ENCODE measurements around the gene FOXP1. TPM values are rescaled to one million over a fixed set of nuclear protein-coding genes. Genes with fewer than 3 reads are reported as not detected.

FOXP1 gene
- total RNA-seq, 1 experiment from 2014 or later = 22.1 TPM

- Histone ChIP-seq H3K27me3 (replicated peaks) (no peaks in the 10 kb centered on the region), H3K4me3 (no peak overlapping the region), H3K9me3 (replicated peaks) (no peaks in the 10 kb centered on the region), H3K4me1 (replicated peaks) (peaks cover 31% of the 10 kb centered on the region), H3K27ac (no peak overlapping the region; the same call in 1 of the 2 replicates), H3K36me3 (no peaks in the 10 kb centered on the region)
- DNase-seq (ENCODE audit: low read depth in 1 of 2, low spot score in 2 of 2) = no peak
These were observed 85.5 kb downstream of the FOXP1 start for GRCh38 chr3:71497971-71498444.

- H3K27ac ChIP-seq = peak overlapping the region; percentile 99
- H3K9me3 ChIP-seq (replicated peaks) = no peaks in the 10 kb centered on the region
- peaks cover 37% of the 10 kb centered on the region for H3K4me1 ChIP-seq (replicated peaks)
- no peak overlapping the region for H3K4me3 ChIP-seq
- H3K36me3 ChIP-seq = no peaks in the 10 kb centered on the region
- no peak for DNase-seq (ENCODE audit: low read depth in 1 of 2, low spot score in 2 of 2)
- no peaks in the 10 kb centered on the region for H3K27me3 ChIP-seq (replicated peaks)
These were observed 86.1 kb downstream of the FOXP1 start for GRCh38 chr3:71497367-71497897.

GRCh38 chr3:71495708-71496472 is 87.6 kb downstream of the FOXP1 start:
- peak overlapping the region; percentile 99 for H3K27ac ChIP-seq

GRCh38 chr3:71494212-71494611 is 89.3 kb downstream of the FOXP1 start:
- no peaks in the 10 kb centered on the region for H3K36me3 ChIP-seq
- peaks cover 38% of the 10 kb centered on the region for H3K4me1 ChIP-seq (replicated peaks)
- no peak for DNase-seq (ENCODE audit: low read depth in 1 of 2, low spot score in 2 of 2)
- H3K4me3 ChIP-seq = no peak overlapping the region
- peaks cover 8% of the 10 kb centered on the region; the same call in 1 of the 2 replicates for H3K9me3 ChIP-seq (replicated peaks)
- no peak overlapping the region for H3K27ac ChIP-seq
- H3K27me3 ChIP-seq (replicated peaks) = no peaks in the 10 kb centered on the region

More at GRCh38 chr3:71495708-71496472, 87.6 kb downstream of the FOXP1 start:
- DNase-seq (ENCODE audit: low read depth in 1 of 2, low spot score in 2 of 2) = peak; percentile 61 to 87
- peaks cover 38% of the 10 kb centered on the region for H3K4me1 ChIP-seq (replicated peaks)
- H3K4me3 ChIP-seq = peak overlapping the region; percentile 39
- H3K27me3 ChIP-seq (replicated peaks) = no peaks in the 10 kb centered on the region
- H3K36me3 ChIP-seq = no peaks in the 10 kb centered on the region
- peaks cover 8% of the 10 kb centered on the region; the same call in 1 of the 2 replicates for H3K9me3 ChIP-seq (replicated peaks)

GRCh38 chr3:71492974-71493771 is 90.4 kb downstream of the FOXP1 start:
- H3K4me1 ChIP-seq (replicated peaks) = peaks cover 38% of the 10 kb centered on the region
- DNase-seq (ENCODE audit: low read depth in 1 of 2, low spot score in 2 of 2) = peak in 1 of 2 experiments; percentile 75
- H3K4me3 ChIP-seq = no peak overlapping the region
- no peaks in the 10 kb centered on the region for H3K27me3 ChIP-seq (replicated peaks)
- peak overlapping the region; percentile 44 for H3K27ac ChIP-seq
- H3K36me3 ChIP-seq = no peaks in the 10 kb centered on the region
- peaks cover 8% of the 10 kb centered on the region; the same call in 1 of the 2 replicates for H3K9me3 ChIP-seq (replicated peaks)

- Histone ChIP-seq H3K36me3 (no peaks in the 10 kb centered on the region), H3K27ac (no peak overlapping the region; the same call in 1 of the 2 replicates), H3K4me1 (replicated peaks) (peaks cover 37% of the 10 kb centered on the region), H3K27me3 (replicated peaks) (no peaks in the 10 kb centered on the region), H3K4me3 (no peak overlapping the region), H3K9me3 (replicated peaks) (peaks cover 8% of the 10 kb centered on the region; the same call in 1 of the 2 replicates)
- DNase-seq (ENCODE audit: low read depth in 1 of 2, low spot score in 2 of 2) = no peak
These were observed 91.0 kb downstream of the FOXP1 start for GRCh38 chr3:71492566-71492965.

GRCh38 chr3:71491154-71491752 is 92.3 kb downstream of the FOXP1 start:
- DNase-seq (ENCODE audit: low read depth in 1 of 2, low spot score in 2 of 2) = no peak
- Histone ChIP-seq H3K4me1 (replicated peaks) (peaks cover 24% of the 10 kb centered on the region), H3K36me3 (no peaks in the 10 kb centered on the region), H3K27me3 (replicated peaks) (no peaks in the 10 kb centered on the region), H3K4me3 (no peak overlapping the region), H3K9me3 (replicated peaks) (peaks cover 8% of the 10 kb centered on the region; the same call in 1 of the 2 replicates), H3K27ac (no peak overlapping the region)

GRCh38 chr3:71490692-71491091 is 92.8 kb downstream of the FOXP1 start:
- H3K27ac ChIP-seq = no peak overlapping the region
- no peaks in the 10 kb centered on the region for H3K27me3 ChIP-seq (replicated peaks)
- H3K9me3 ChIP-seq (replicated peaks) = peaks cover 8% of the 10 kb centered on the region; the same call in 1 of the 2 replicates
- H3K4me3 ChIP-seq = no peak overlapping the region
- no peak for DNase-seq (ENCODE audit: low read depth in 1 of 2, low spot score in 2 of 2)
- H3K36me3 ChIP-seq = no peaks in the 10 kb centered on the region
- peaks cover 20% of the 10 kb centered on the region for H3K4me1 ChIP-seq (replicated peaks)

- no peak for DNase-seq (ENCODE audit: low read depth in 1 of 2, low spot score in 2 of 2)
- H3K27ac ChIP-seq = no peak overlapping the region
- no peaks in the 10 kb centered on the region for H3K36me3 ChIP-seq
- H3K4me1 ChIP-seq (replicated peaks) = peaks cover 13% of the 10 kb centered on the region
- H3K4me3 ChIP-seq = no peak overlapping the region
- H3K27me3 ChIP-seq (replicated peaks) = no peaks in the 10 kb centered on the region
- H3K9me3 ChIP-seq (replicated peaks) = peaks cover 8% of the 10 kb centered on the region; the same call in 1 of the 2 replicates
These were observed 94.2 kb downstream of the FOXP1 start for GRCh38 chr3:71489315-71489761.

- H3K27ac ChIP-seq = no peak overlapping the region
- H3K9me3 ChIP-seq (replicated peaks) = peaks cover 8% of the 10 kb centered on the region; the same call in 1 of the 2 replicates
- H3K4me1 ChIP-seq (replicated peaks) = peaks cover 13% of the 10 kb centered on the region
- no peak for DNase-seq (ENCODE audit: low read depth in 1 of 2, low spot score in 2 of 2)
- H3K36me3 ChIP-seq = no peaks in the 10 kb centered on the region
- no peaks in the 10 kb centered on the region for H3K27me3 ChIP-seq (replicated peaks)
- no peak overlapping the region for H3K4me3 ChIP-seq
These were observed 94.6 kb downstream of the FOXP1 start for GRCh38 chr3:71488882-71489281.

- no peak for DNase-seq (ENCODE audit: low read depth in 1 of 2, low spot score in 2 of 2)
- Histone ChIP-seq H3K4me1 (replicated peaks) (peaks cover 11% of the 10 kb centered on the region), H3K9me3 (replicated peaks) (peaks cover 8% of the 10 kb centered on the region; the same call in 1 of the 2 replicates)
These were observed 95.1 kb downstream of the FOXP1 start for GRCh38 chr3:71488391-71488809.

GRCh38 chr3:71487418-71487817 is 96.1 kb downstream of the FOXP1 start:
- no peaks in the 10 kb centered on the region for H3K36me3 ChIP-seq
- no peak overlapping the region for H3K4me3 ChIP-seq

More at GRCh38 chr3:71488391-71488809, 95.1 kb downstream of the FOXP1 start:
- Histone ChIP-seq H3K4me3 (no peak overlapping the region), H3K27me3 (replicated peaks) (no peaks in the 10 kb centered on the region), H3K27ac (no peak overlapping the region), H3K36me3 (no peaks in the 10 kb centered on the region)

GRCh38 chr3:71486831-71487230 is 96.7 kb downstream of the FOXP1 start:
- DNase-seq (ENCODE audit: low read depth in 1 of 2, low spot score in 2 of 2) = no peak
- H3K4me3 ChIP-seq = no peak overlapping the region
- H3K9me3 ChIP-seq (replicated peaks) = peaks cover 8% of the 10 kb centered on the region; the same call in 1 of the 2 replicates
- no peaks in the 10 kb centered on the region for H3K27me3 ChIP-seq (replicated peaks)
- H3K27ac ChIP-seq = no peak overlapping the region
- H3K36me3 ChIP-seq = no peaks in the 10 kb centered on the region
- H3K4me1 ChIP-seq (replicated peaks) = no peaks in the 10 kb centered on the region

More at GRCh38 chr3:71487418-71487817, 96.1 kb downstream of the FOXP1 start:
- H3K27ac ChIP-seq = no peak overlapping the region
- DNase-seq (ENCODE audit: low read depth in 1 of 2, low spot score in 2 of 2) = no peak
- peaks cover 1% of the 10 kb centered on the region for H3K4me1 ChIP-seq (replicated peaks)
- peaks cover 8% of the 10 kb centered on the region; the same call in 1 of the 2 replicates for H3K9me3 ChIP-seq (replicated peaks)
- H3K27me3 ChIP-seq (replicated peaks) = no peaks in the 10 kb centered on the region
